Measurements from ENCODE around the gene KCNC1.

The KCNC1 gene

DNA sequence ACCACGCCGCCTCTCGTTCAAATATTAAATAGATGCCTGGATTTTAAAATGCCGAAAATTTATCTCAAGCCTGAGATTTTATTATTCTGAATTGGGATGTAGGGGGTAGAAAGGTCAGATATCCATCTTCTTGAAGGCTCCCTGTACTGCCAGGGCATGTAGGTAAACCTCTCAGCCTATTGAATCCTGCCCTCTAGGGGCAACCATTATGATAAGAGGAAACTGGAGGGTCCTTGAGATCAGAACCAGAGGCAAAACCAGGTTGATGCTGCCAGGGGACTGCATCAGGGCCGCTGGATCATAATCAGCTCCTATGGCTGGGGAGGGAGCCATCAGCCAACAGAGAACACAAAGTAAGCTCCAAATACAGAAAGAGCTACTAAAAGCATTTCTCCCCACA, 92.4 kb downstream of the KCNC1 start:
- no peak for DNase-seq (ENCODE audit: low spot score)

DNA sequence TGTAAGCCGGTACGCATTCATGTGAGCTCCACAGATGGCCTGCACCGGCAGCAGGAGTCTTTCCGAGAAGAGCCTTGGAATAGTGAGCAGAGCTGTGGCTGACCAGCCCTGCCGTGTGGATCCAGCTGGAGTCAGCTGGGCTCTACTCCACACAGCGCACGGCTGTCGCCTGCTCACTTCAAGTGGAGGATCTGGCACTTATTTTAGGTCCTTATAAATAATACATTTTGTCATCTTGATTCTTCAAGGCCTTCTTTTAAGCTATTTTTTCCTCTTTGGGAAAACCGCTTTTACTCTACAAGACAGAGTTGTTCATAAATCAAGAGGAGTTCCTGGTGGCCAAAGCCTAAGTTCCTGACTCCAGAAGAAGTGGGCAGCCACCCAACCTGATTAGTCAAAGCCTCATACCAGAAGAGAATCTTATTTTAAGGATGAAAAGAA, 93.8 kb downstream of the KCNC1 start:
- peak; percentile 70 for DNase-seq (ENCODE audit: low spot score)

DNA sequence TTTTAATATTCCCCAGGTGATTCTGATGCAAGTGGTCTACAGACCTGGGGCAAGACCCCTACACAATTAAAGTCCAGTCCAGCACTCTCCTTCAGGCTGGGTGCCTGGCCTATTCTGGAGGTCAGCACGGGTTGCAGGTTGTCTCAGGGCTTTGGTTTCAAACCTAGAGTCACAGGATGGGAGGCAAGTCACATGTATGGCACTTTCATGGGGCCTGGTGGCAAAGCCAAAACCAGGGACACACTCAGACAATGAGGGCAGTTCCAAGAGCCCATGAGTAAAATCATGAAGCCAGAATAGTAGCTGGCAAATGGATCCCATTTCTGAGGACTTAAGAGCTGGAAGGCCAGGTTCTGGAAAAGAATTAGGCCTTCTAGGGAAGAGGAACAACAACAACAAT, 96.6 kb downstream of the KCNC1 start:
- no peak for DNase-seq (ENCODE audit: low spot score)

DNA sequence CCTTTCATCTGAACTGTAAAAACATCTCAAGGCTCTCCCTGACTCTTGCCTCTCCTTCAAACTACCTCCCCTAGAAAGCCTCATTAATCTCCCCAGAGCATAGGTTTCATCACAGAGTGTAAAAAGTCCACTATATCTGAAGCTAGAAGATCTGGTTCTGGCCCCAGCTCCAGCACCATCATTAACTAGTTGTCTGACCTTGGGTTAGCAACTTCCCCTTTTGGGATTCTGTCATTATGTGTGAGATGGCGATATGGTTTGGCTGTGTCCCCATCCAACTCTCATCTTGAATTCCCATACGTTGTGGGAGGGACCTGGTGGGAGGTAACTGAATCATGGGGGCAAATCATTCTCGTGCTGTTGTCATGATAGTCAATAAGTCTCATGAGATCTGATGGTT, 97.3 kb downstream of the KCNC1 start:
- no peak for DNase-seq (ENCODE audit: low spot score)

Data from left forelimb (tissue), 1 donor.